HFFc6 (cell line): ENCODE data around the gene LRRTM1. TPM values are rescaled to one million over a fixed set of nuclear protein-coding genes. Genes with fewer than 3 reads are reported as not detected.

ENCODE experiments used
- DNase-seq: peaks from one replicate; pipeline ENCODE4 v3.0.0-alpha.2; 2018
- H3K27ac Mint-ChIP-seq: 2 replicates; pipeline ENCODE4 v1.8.0; 2020; ENCODE audit warnings: mild to moderate bottlenecking, mixed read lengths
- H3K27me3 Mint-ChIP-seq: 2 replicates; pipeline ENCODE4 v1.8.0; 2021; ENCODE audit warnings: mild to moderate bottlenecking, moderate library complexity, mixed read lengths; ENCODE audit not compliant: insufficient read depth
- H3K36me3 Mint-ChIP-seq: 2 replicates; pipeline ENCODE4 v1.8.0; 2021; ENCODE audit warnings: low read depth, mixed read lengths
- H3K4me1 Mint-ChIP-seq: 2 replicates; pipeline ENCODE4 v1.8.0; 2020; ENCODE audit warnings: low read depth, mixed read lengths
- H3K4me3 Mint-ChIP-seq: 2 replicates; pipeline ENCODE4 v1.8.0; 2020; ENCODE audit warnings: mild to moderate bottlenecking, moderate library complexity, mixed read lengths
- H3K9me3 Mint-ChIP-seq: 2 replicates; pipeline ENCODE4 v1.8.0; 2020; ENCODE audit warnings: mild to moderate bottlenecking, mixed read lengths
- long read RNA-seq: library from polyadenylated mRNA; unstranded; transcript quantifications from one replicate; pipeline ENCODE4 v2.0.0, GENCODE V29; 2019
- total RNA-seq, 6 experiments: library from RNA; stranded (reverse); fragmentation: NEBNext Ultra II Directional; extraction: Animal tissue kit (Norgen Biotek cat#: 25700); gene quantifications; 2 replicates in 1 of 6; 3 replicates in 5 of 6; pipeline ENCODE4 v1.2.3, GENCODE V29; 2021
- TF ChIP-seq, protein P1 (sequence below): fragments of 200-600 bp; sonication (generic); IDR thresholded peaks from 2 replicates; pipeline ENCODE4 v1.5.0; 2021; ENCODE audit warnings: antibody characterized with exemption, mild to moderate bottlenecking

Gene LRRTM1, protein sequence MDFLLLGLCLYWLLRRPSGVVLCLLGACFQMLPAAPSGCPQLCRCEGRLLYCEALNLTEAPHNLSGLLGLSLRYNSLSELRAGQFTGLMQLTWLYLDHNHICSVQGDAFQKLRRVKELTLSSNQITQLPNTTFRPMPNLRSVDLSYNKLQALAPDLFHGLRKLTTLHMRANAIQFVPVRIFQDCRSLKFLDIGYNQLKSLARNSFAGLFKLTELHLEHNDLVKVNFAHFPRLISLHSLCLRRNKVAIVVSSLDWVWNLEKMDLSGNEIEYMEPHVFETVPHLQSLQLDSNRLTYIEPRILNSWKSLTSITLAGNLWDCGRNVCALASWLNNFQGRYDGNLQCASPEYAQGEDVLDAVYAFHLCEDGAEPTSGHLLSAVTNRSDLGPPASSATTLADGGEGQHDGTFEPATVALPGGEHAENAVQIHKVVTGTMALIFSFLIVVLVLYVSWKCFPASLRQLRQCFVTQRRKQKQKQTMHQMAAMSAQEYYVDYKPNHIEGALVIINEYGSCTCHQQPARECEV
- not detected for total RNA-seq
- long read RNA-seq: 0 reads

DNA sequence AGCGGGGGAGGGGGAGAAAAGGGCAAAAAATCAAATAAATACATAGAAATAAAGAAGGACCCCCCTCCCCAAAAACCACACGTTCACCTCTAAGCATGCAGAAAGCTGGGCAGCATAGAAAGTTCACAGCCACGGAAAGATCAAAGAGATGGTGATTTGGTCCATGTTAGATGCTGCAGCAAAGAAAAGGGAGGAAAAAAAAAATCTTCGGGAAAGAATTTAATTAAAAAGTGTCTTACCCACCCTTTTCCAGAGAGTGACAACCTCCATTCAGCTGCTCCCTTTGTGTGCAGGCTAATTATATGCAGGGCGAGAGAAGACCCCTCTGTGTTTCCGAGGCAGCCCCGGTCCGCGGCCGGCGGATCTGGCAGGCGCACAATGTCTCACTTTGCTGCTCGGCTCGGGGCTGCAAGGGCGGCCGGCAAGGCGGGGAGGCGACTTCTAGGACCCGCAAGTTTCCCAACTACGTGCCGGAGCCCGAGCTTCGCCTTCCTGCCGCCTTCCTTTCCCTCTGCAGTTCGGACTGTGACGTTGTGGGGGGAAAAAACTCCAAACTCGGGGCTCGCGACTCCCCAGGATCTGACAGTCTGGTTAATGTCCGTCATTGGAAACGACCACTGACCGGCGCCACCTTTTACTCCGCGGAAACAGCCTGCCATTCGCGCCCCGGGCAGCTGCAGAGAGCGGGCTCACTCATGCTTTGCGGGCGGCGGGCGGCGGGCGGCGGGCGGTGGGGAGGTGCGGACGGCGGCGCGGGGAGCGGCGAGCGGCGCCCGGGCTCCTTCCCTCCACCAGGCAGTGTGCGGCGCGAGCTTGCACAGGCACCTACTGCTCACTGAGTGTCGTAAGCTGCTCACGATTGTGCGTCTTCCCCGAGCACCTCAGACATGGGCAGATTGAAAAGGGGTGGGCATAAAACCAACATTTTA, at the start of gene LRRTM1:
LRRTM1 (minus strand) TSS at position 844 of the 929 bp plus-strand sequence. CDS start 933 bp downstream, outside the sequence.
- H3K4me3 Mint-ChIP-seq: no peak within 1 kb of the TSS

DNA sequence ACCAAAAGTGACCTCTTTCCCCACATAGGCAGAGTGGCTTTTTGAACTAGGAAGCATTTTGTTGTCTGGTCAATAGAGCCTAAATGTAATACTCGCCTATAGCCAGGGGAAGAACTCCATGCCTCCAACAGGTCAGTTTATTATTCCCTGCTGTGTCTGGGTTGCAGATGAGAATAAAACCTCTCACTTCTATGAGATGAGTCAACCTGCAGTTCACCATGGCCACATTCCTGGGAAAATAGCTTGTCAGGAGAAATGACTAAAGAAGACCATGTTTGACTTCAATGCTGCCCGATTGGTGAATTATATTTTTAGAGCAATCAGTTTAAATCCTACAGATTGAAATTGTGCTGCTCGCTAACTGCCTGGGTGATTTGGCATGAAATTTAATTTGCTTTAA, 46.7 kb upstream of the LRRTM1 start:
- no peak for DNase-seq
- Mint-ChIP-seq H3K9me3 (peaks cover 5% of the 10 kb centered on the region), H3K4me1 (no peaks in the 10 kb centered on the region), H3K27ac (no peak overlapping the region), H3K27me3 (no peaks in the 10 kb centered on the region; the same call in 1 of the 2 replicates), H3K36me3 (no peaks in the 10 kb centered on the region), H3K4me3 (no peak overlapping the region)
- TF ChIP-seq, protein P1, sequence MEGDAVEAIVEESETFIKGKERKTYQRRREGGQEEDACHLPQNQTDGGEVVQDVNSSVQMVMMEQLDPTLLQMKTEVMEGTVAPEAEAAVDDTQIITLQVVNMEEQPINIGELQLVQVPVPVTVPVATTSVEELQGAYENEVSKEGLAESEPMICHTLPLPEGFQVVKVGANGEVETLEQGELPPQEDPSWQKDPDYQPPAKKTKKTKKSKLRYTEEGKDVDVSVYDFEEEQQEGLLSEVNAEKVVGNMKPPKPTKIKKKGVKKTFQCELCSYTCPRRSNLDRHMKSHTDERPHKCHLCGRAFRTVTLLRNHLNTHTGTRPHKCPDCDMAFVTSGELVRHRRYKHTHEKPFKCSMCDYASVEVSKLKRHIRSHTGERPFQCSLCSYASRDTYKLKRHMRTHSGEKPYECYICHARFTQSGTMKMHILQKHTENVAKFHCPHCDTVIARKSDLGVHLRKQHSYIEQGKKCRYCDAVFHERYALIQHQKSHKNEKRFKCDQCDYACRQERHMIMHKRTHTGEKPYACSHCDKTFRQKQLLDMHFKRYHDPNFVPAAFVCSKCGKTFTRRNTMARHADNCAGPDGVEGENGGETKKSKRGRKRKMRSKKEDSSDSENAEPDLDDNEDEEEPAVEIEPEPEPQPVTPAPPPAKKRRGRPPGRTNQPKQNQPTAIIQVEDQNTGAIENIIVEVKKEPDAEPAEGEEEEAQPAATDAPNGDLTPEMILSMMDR: no peak

More for the DNA sequence above, at the start of gene LRRTM1:
- no peak within 1 kb of the TSS for H3K27ac Mint-ChIP-seq
- H3K36me3 Mint-ChIP-seq: no peaks in the 10 kb centered on the region
- TF ChIP-seq, protein P1: no peak
- DNase-seq: no peak
- H3K9me3 Mint-ChIP-seq: no peaks in the 10 kb centered on the region
- H3K4me1 Mint-ChIP-seq: no peaks in the 10 kb centered on the region
- H3K27me3 Mint-ChIP-seq: peaks cover 16% of the 10 kb centered on the region

DNA sequence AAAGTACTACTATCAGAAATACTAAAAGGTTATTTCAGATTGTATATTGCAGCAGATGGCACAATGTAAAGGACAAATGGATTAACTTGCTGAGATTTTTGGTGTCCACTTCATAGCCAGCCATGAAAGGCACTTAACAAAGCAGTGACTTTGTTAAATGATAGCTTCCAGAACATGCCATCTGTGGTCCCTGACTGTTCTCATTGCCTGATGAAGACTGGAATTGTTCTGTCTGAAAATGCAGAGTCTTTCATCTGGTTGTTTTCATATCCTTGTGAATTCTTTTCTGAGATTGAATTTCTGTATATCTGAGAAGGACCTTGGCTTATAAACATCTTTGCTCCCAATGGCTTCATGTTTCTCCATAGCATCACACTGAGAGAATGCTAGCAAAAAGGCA, 44.4 kb upstream of the LRRTM1 start:
- Mint-ChIP-seq H3K4me1 (no peaks in the 10 kb centered on the region), H3K4me3 (no peak overlapping the region), H3K27ac (no peak overlapping the region), H3K27me3 (no peaks in the 10 kb centered on the region), H3K36me3 (no peaks in the 10 kb centered on the region), H3K9me3 (peaks cover 9% of the 10 kb centered on the region)
- DNase-seq: no peak
- TF ChIP-seq, protein P1: no peak

DNA sequence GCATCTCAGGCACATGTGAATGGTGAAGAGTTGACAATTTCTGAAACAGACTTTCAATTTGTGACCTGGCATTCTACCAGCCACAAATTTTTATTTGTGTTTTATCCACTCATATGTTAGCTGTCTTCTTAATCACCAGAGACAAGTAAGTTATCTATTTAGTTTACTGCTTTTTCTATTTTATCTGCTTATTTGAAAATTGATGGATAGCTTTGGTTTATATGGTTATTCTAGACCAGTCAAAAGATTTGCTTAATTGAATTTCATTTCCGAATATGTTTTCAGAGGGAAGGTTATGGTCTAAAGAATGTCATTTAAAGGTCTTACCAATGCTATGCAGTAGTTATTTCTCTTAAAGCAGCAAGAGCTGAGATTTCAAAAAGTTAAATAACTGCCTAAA, 43.5 kb upstream of the LRRTM1 start:
- Mint-ChIP-seq H3K4me1 (no peaks in the 10 kb centered on the region), H3K27ac (no peak overlapping the region), H3K36me3 (no peaks in the 10 kb centered on the region), H3K4me3 (no peak overlapping the region), H3K9me3 (peaks cover 12% of the 10 kb centered on the region), H3K27me3 (no peaks in the 10 kb centered on the region)
- TF ChIP-seq, protein P1: no peak
- DNase-seq: no peak

DNA sequence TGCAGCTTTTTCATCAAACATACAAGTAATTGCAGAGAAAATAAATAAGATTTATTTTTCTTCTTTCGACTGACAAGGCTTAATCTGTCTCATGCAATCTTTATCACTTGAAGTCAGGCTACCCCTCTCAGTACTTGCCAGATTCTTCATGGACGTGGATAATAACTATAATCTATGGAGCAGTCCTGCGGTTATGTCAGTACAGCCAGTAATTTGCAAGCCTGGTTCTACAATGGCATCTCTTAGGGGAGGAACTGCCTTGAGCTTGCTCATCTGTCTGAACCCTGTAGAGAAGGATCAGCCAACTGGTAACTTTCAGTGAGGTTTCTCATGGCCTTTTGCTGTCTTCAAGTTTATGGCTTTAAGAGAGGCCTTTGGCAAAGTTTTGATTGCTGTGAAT, 35.5 kb upstream of the LRRTM1 start:
- TF ChIP-seq, protein P1: no peak
- H3K4me3 Mint-ChIP-seq: no peak overlapping the region
- no peak for DNase-seq
- H3K4me1 Mint-ChIP-seq: no peaks in the 10 kb centered on the region
- no peaks in the 10 kb centered on the region; the same call in 1 of the 2 replicates for H3K27me3 Mint-ChIP-seq
- peaks cover 17% of the 10 kb centered on the region for H3K9me3 Mint-ChIP-seq
- H3K27ac Mint-ChIP-seq: no peak overlapping the region
- H3K36me3 Mint-ChIP-seq: no peaks in the 10 kb centered on the region
